ENCODE data around the gene CYP1B1.

The CYP1B1 gene

GRCh38 chr2:38074764-38075506 is 1.0 kb downstream of the CYP1B1 start:
- no peak overlapping the region; the same call in 1 of the 2 replicates for H3K4me3 ChIP-seq (ENCODE audit: low read length)
- no peak for TF ChIP-seq ZNF274 (IDR thresholded peaks at IDR 0.05; ENCODE audit: low read depth, low read length)

- TF ChIP-seq ZNF274 (IDR thresholded peaks at IDR 0.05; ENCODE audit: low read depth, low read length), result no peak
- H3K4me3 ChIP-seq (ENCODE audit: low read length), result no peak overlapping the region; the same call in 1 of the 2 replicates
These were observed 1.7 kb downstream of the CYP1B1 start for GRCh38 chr2:38074058-38074763.

- no peak for TF ChIP-seq ZNF274 (IDR thresholded peaks at IDR 0.05; ENCODE audit: low read depth, low read length)
These were observed 2.5 kb downstream of the CYP1B1 start for GRCh38 chr2:38073211-38074057.

GRCh38 chr2:38070438-38070837 is 5.5 kb downstream of the CYP1B1 start:
- TF ChIP-seq ZNF274 (IDR thresholded peaks at IDR 0.05; ENCODE audit: low read depth, low read length), result no peak
- H3K4me3 ChIP-seq (ENCODE audit: low read length), result no peak overlapping the region

More at GRCh38 chr2:38073211-38074057, 2.5 kb downstream of the CYP1B1 start:
- H3K4me3 ChIP-seq (ENCODE audit: low read length), result no peak overlapping the region

- H3K4me3 ChIP-seq (ENCODE audit: low read length), result no peak overlapping the region
- TF ChIP-seq ZNF274 (IDR thresholded peaks at IDR 0.05; ENCODE audit: low read depth, low read length), result no peak
These were observed 7.7 kb downstream of the CYP1B1 start for GRCh38 chr2:38068234-38068633.

- TF ChIP-seq ZNF274 (IDR thresholded peaks at IDR 0.05; ENCODE audit: low read depth, low read length), result no peak
- no peak overlapping the region for H3K4me3 ChIP-seq (ENCODE audit: low read length)
These were observed 9.4 kb downstream of the CYP1B1 start for GRCh38 chr2:38066421-38067115.

GRCh38 chr2:38065502-38066135 is 10.3 kb downstream of the CYP1B1 start:
- TF ChIP-seq ZNF274 (IDR thresholded peaks at IDR 0.05; ENCODE audit: low read depth, low read length), result no peak
- H3K4me3 ChIP-seq (ENCODE audit: low read length), result no peak overlapping the region

GRCh38 chr2:38064801-38065501 is 11.0 kb downstream of the CYP1B1 start:
- TF ChIP-seq ZNF274 (IDR thresholded peaks at IDR 0.05; ENCODE audit: low read depth, low read length), result no peak
- no peak overlapping the region for H3K4me3 ChIP-seq (ENCODE audit: low read length)

GRCh38 chr2:38060236-38061018 is 15.5 kb downstream of the CYP1B1 start:
- H3K4me3 ChIP-seq (ENCODE audit: low read length), result no peak overlapping the region
- TF ChIP-seq ZNF274 (IDR thresholded peaks at IDR 0.05; ENCODE audit: low read depth, low read length), result no peak

GRCh38 chr2:38057651-38058410 is 18.1 kb downstream of the CYP1B1 start:
- TF ChIP-seq ZNF274 (IDR thresholded peaks at IDR 0.05; ENCODE audit: low read depth, low read length), result no peak
- no peak overlapping the region for H3K4me3 ChIP-seq (ENCODE audit: low read length)

- no peak for TF ChIP-seq ZNF274 (IDR thresholded peaks at IDR 0.05; ENCODE audit: low read depth, low read length)
- no peak overlapping the region for H3K4me3 ChIP-seq (ENCODE audit: low read length)
These were observed 19.7 kb downstream of the CYP1B1 start for GRCh38 chr2:38056216-38056615.
